Body of pancreas (tissue), 4 donors: ENCODE measurements around the gene PEX16. TPM values are rescaled to one million over a fixed set of nuclear protein-coding genes. Genes with fewer than 3 reads are reported as not detected.

Experiments used
- ATAC-seq: fragments of 150-250 bp; one replicate; pipeline ENCODE4 v1.9.1; 2016
- DNase-seq, 4 donors: peaks; one replicate each; pipeline ENCODE4 v3.0.0-alpha.2; 2019
- H3K27ac ChIP-seq, 4 donors: fragments of 200-600 bp; sonication (generic); 1 replicate in 3 of 4; 2 replicates in 1 of 4; pipeline versions ENCODE4 v1.5.1 to v1.6.1; 2016 to 2019; ENCODE audit warnings: mild to moderate bottlenecking in 1 of 4, mixed read lengths in 1 of 4, moderate library complexity in 1 of 4
- H3K27me3 ChIP-seq, 2 donors: fragments of 200-600 bp; sonication (generic); one replicate each; pipeline ENCODE4 v1.6.0; 2016; ENCODE audit warnings: mild to moderate bottlenecking in 1 of 2
- H3K36me3 ChIP-seq, 2 donors: fragments of 200-600 bp; sonication (generic); replicated peaks in 1 of 2; 2 replicates each; pipeline ENCODE4 v1.5.1; 2016; ENCODE audit warnings: low read depth in 2 of 2; ENCODE audit not compliant: insufficient read depth in 1 of 2
- H3K4me1 ChIP-seq: fragments of 200-600 bp; sonication (generic); one replicate; pipeline ENCODE4 v1.6.0; 2016
- H3K4me3 ChIP-seq, 2 donors: fragments of 200-600 bp; sonication (generic); 1 replicate in 1 of 2; 2 replicates in 1 of 2; pipeline ENCODE4 v1.5.1; 2016 to 2019
- H3K9me3 ChIP-seq, 3 donors: fragments of 200-600 bp; sonication (generic); 1 replicate in 2 of 3; 2 replicates in 1 of 3; pipeline ENCODE4 v1.5.1; 2016
- CTCF ChIP-seq, 7 experiments: fragments of 450-650 bp in 4 of 7; fragments of 200-600 bp in 3 of 7; sonication (generic) in 3 of 7; IDR thresholded peaks; one replicate each; pipeline ENCODE4 v1.5.1; 2016 to 2019; ENCODE audit warnings: antibody characterized with exemption in 7 of 7
- POLR2A ChIP-seq, 3 donors: fragments of 450-650 bp; IDR thresholded peaks; one replicate each; pipeline ENCODE4 v1.6.1; 2016; ENCODE audit warnings: antibody characterized with exemption in 3 of 3, mild to moderate bottlenecking in 2 of 3
- WGBS, 2 donors: methylation state at CpG; one replicate each; pipeline ENCODE4 v1.1.5; 2017; 5-methylcytosine and 5-hydroxymethylcytosine counted together
- intact Hi-C: fragments of 100-400 bp; cut with DNase I; formaldehyde crosslinking; loops from one replicate; pipeline ENCODE4 v1.15.1; 2023
- total RNA-seq, 2 donors: library from RNA; depleted of rRNA; stranded (reverse); fragments of >200 nt; gene quantifications; one replicate each; pipeline ENCODE4 v1.1.0, GENCODE V29; 2016

The PEX16 gene
- total RNA-seq, 2 donors from 2014 or later, result 29.1 to 41.5 TPM

DNA sequence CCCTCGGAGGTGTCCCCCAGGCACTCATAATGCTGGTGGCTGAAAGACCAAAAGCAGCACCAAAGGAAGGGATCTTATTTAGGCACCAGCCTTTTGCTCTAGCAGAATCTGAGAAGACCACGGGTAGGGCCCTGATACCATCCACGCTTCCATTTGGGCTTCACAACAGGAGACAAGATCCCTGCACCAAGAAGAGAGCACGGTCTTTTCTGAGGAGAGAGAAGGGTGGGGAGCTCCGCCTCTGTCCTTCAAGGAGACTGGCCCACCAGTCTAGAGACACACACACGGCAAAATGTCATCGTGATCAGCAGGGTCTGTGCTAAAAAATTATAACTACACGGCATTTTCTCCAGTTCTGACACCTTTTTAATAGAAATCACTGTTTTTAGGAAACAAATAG, 14.5 kb upstream of the PEX16 start:
- H3K27me3 ChIP-seq, result no peaks in the 10 kb centered on the region
- H3K9me3 ChIP-seq, result no peaks in the 10 kb centered on the region
- no peak overlapping the region for H3K4me3 ChIP-seq
- ATAC-seq (no peak), DNase-seq (no peak)
- H3K27ac ChIP-seq, result no peak overlapping the region
- 90 to 95% methylated on average over 7 to 8 of the region's 8 CpGs for WGBS, 2 donors
- H3K36me3 ChIP-seq, result peaks cover 0 to 10% of the 10 kb centered on the region in 2 donors
- intact Hi-C loops, result no loop called here
- peaks cover 30% of the 10 kb centered on the region for H3K4me1 ChIP-seq
- TF ChIP-seq CTCF (IDR thresholded peaks at IDR 0.05) (no peak), POLR2A (IDR thresholded peaks at IDR 0.05) (no peak)

DNA sequence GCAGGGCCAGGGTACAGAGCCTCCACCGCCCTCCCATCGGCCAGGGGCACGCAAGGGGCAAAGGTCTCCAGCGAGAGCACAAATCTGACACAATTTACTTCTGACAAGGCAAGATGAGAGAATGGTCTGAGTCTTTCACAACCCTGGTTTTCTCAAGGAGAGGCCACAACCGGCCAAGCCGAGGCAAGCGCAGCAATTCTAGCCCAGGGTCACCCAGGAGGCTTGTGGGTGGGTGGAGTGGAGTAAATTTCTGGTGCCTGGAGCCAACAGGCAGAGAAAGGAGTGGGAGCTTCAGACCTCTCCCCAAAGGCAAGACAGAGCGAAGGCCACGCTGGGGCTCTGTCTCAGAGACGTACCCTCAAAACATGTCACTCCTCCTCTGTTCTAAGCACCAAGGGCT, 14.1 kb upstream of the PEX16 start:
- ATAC-seq (no peak), DNase-seq (no peak)
- intact Hi-C loops, result no loop called here
- Histone ChIP-seq H3K4me3 (no peak overlapping the region), H3K27me3 (no peaks in the 10 kb centered on the region), H3K4me1 (peaks cover 30% of the 10 kb centered on the region), H3K27ac (no peak overlapping the region), H3K36me3 (peaks cover 0 to 10% of the 10 kb centered on the region in 2 donors), H3K9me3 (no peaks in the 10 kb centered on the region)
- 90 to 95% methylated on average over 10 of the region's 10 CpGs for whole genome bisulfite sequencing, 2 donors
- TF ChIP-seq POLR2A (IDR thresholded peaks at IDR 0.05), result no peak
- TF ChIP-seq CTCF (IDR thresholded peaks at IDR 0.05), result no peak

DNA sequence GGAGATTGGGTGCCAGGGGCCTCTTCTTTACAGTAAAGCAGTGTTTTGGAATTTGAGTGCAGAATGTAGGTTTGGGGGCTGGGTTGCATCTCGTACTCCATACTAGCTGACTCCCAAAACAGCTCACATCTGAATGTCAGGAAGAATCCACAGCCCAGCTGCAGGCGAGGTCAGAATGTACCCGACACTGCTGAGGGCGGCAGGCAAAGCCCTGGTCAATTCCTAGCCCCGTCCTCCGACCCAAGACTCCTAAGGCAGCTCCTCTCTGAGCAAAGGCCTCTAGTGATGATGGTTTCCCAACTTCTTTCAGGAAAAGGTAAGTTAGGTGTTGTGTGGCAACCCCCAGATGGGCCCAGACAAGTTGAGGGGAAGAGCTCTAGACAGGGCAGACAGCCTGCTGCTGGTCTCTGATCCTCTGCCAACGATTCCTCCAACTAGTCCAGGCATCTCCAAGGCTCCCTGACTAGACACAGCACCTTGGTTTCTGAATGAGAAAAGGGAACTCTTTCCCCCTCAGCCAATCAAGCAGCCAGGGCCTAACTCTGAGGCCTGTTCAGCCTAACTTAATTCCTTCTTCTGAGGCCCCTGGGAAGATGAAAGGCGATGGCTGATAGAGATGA, 13.4 kb upstream of the PEX16 start:
- H3K27me3 ChIP-seq, result no peaks in the 10 kb centered on the region
- no peaks in the 10 kb centered on the region for H3K9me3 ChIP-seq
- no peak overlapping the region for H3K4me3 ChIP-seq
- TF ChIP-seq POLR2A (IDR thresholded peaks at IDR 0.05) (no peak), CTCF (IDR thresholded peaks at IDR 0.05) (no peak)
- DNase-seq (no peak), ATAC-seq (no peak)
- 84 to 94% methylated on average over 8 of the region's 8 CpGs for WGBS, 2 donors
- H3K27ac ChIP-seq, result no peak overlapping the region
- intact Hi-C loops, result no loop called here
- peaks cover 0 to 10% of the 10 kb centered on the region in 2 donors for H3K36me3 ChIP-seq
- H3K4me1 ChIP-seq, result peaks cover 30% of the 10 kb centered on the region

- Histone ChIP-seq H3K9me3 (no peaks in the 10 kb centered on the region), H3K27me3 (no peaks in the 10 kb centered on the region), H3K4me3 (no peak overlapping the region), H3K27ac (peak overlapping the region in 2 of 4 donors; percentile 25 to 39), H3K36me3 (peaks cover 0 to 7% of the 10 kb centered on the region in 2 donors), H3K4me1 (peaks cover 30% of the 10 kb centered on the region)
- peak; percentile 25 for ATAC-seq
- intact Hi-C loops, result no loop called here
- peak; percentile 53 to 78 (median 76) for DNase-seq
- TF ChIP-seq CTCF (IDR thresholded peaks at IDR 0.05) (no peak), POLR2A (IDR thresholded peaks at IDR 0.05) (no peak)
- WGBS, 2 donors, result 51 to 55% methylated on average over 14 of the region's 14 CpGs
Observed at GRCh38 chr11:45930031-45930794, 12.5 kb upstream of the PEX16 start.
